ENCODE data around the gene GUCA1A.
A peak's percentile ranks its signal among the peaks of the same experiment; 100 is the strongest.
"Not testable (repeated sequence)": the region's sequence is repeated elsewhere in the genome, so short reads cannot be mapped to it uniquely, and the experiment has no call there.

GUCA1A gene

GRCh38 chr6:42177514-42178364 lies 4.6 kb downstream of the GUCA1A start:
- H3K27ac Mint-ChIP-seq: no peak overlapping the region
- no peaks in the 10 kb centered on the region for H3K9me3 Mint-ChIP-seq
- ATAC-seq (no peak), DNase-seq (peak; percentile 28)
- peaks cover 8% of the 10 kb centered on the region for H3K4me1 Mint-ChIP-seq
- H3K4me3 Mint-ChIP-seq: no peak overlapping the region
- peaks cover 4% of the 10 kb centered on the region for H3K27me3 Mint-ChIP-seq
- H3K36me3 Mint-ChIP-seq (ENCODE audit: low read depth): no peaks in the 10 kb centered on the region

DNA sequence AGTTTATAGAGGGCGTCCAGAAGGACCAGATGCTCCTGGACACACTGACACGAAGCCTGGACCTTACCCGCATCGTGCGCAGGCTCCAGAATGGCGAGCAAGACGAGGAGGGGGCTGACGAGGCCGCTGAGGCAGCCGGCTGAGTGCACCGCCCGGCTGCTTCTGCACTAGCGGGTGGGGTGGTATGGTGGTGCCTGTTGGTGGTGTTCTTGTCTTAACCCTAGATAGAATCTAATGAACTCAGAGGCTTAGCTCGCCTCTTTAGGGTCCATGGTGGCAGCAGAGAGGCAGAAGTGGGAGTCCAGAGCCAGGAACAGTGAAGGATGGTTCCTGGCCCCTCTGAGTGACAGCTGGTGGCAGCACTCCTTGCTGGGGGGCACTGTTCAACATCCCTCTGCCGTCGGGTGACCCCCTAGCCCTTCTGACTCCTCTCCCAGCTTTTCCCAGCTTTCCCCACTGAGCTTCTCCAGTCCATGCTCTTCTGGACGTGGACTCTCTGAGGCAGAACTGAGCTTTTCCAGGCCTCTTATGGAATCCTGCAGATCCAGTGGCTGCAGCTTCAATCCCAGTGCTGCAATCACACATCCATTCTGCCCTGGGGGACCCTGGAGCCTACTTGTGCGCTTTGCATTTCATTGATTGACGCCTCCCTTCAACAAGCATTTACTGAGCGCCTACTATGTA lies 6.2 kb downstream of the GUCA1A start:
- Mint-ChIP-seq H3K9me3 (no peaks in the 10 kb centered on the region), H3K27me3 (peaks cover 4% of the 10 kb centered on the region), H3K4me1 (peaks cover 8% of the 10 kb centered on the region), H3K36me3 (ENCODE audit: low read depth) (no peaks in the 10 kb centered on the region), H3K27ac (no peak overlapping the region), H3K4me3 (no peak overlapping the region)
- ATAC-seq (no peak), DNase-seq (no peak)

GRCh38 chr6:42179945-42180313 lies 6.8 kb downstream of the GUCA1A start:
- Mint-ChIP-seq H3K4me3 (no peak overlapping the region), H3K4me1 (peaks cover 8% of the 10 kb centered on the region), H3K27ac (peak overlapping the region; percentile 44), H3K27me3 (peaks cover 4% of the 10 kb centered on the region), H3K9me3 (no peaks in the 10 kb centered on the region), H3K36me3 (ENCODE audit: low read depth) (no peaks in the 10 kb centered on the region)
- DNase-seq: peak; percentile 31
- ATAC-seq: peak; percentile 90

GRCh38 chr6:42182101-42182500 lies 8.9 kb downstream of the GUCA1A start:
- no peak overlapping the region for H3K27ac Mint-ChIP-seq
- no peaks in the 10 kb centered on the region for H3K9me3 Mint-ChIP-seq
- peaks cover 8% of the 10 kb centered on the region for H3K4me1 Mint-ChIP-seq
- ATAC-seq (no peak), DNase-seq (no peak)
- H3K4me3 Mint-ChIP-seq: no peak overlapping the region
- H3K27me3 Mint-ChIP-seq: peaks cover 4% of the 10 kb centered on the region
- H3K36me3 Mint-ChIP-seq (ENCODE audit: low read depth): no peaks in the 10 kb centered on the region

GRCh38 chr6:42184475-42184874 lies 11.3 kb downstream of the GUCA1A start:
- Mint-ChIP-seq H3K27me3 (peaks cover 1% of the 10 kb centered on the region), H3K4me1 (peaks cover 8% of the 10 kb centered on the region), H3K27ac (no peak overlapping the region), H3K9me3 (no peaks in the 10 kb centered on the region), H3K4me3 (no peak overlapping the region), H3K36me3 (ENCODE audit: low read depth) (no peaks in the 10 kb centered on the region)
- no peak for ATAC-seq
- DNase-seq: no peak

- DNase-seq: no peak
- ATAC-seq: no peak
- H3K27me3 Mint-ChIP-seq: no peaks in the 10 kb centered on the region
- no peak overlapping the region for H3K27ac Mint-ChIP-seq
- H3K36me3 Mint-ChIP-seq (ENCODE audit: low read depth): no peaks in the 10 kb centered on the region
- H3K4me3 Mint-ChIP-seq: no peak overlapping the region
- H3K9me3 Mint-ChIP-seq: no peaks in the 10 kb centered on the region
- no peaks in the 10 kb centered on the region for H3K4me1 Mint-ChIP-seq
Measured at GRCh38 chr6:42185597-42185996, 12.4 kb downstream of the GUCA1A start.

GRCh38 chr6:42188406-42188805 lies 15.2 kb downstream of the GUCA1A start:
- Mint-ChIP-seq H3K9me3 (no peaks in the 10 kb centered on the region), H3K27ac (no peak overlapping the region), H3K4me1 (no peaks in the 10 kb centered on the region), H3K36me3 (ENCODE audit: low read depth) (no peaks in the 10 kb centered on the region), H3K4me3 (no peak overlapping the region), H3K27me3 (no peaks in the 10 kb centered on the region)
- DNase-seq (no peak), ATAC-seq (no peak)

GRCh38 chr6:42190554-42191183 lies 17.5 kb downstream of the GUCA1A start:
- ATAC-seq (no peak), DNase-seq (no peak)
- Mint-ChIP-seq H3K27me3 (no peaks in the 10 kb centered on the region), H3K27ac (no peak overlapping the region), H3K4me1 (no peaks in the 10 kb centered on the region), H3K9me3 (no peaks in the 10 kb centered on the region), H3K36me3 (ENCODE audit: low read depth) (no peaks in the 10 kb centered on the region), H3K4me3 (no peak overlapping the region)

- H3K27ac Mint-ChIP-seq; H3K4me3 Mint-ChIP-seq; DNase-seq; H3K9me3 Mint-ChIP-seq; H3K27me3 Mint-ChIP-seq; H3K36me3 Mint-ChIP-seq (ENCODE audit: low read depth); H3K4me1 Mint-ChIP-seq; ATAC-seq: not testable (repeated sequence)
Measured at GRCh38 chr6:42192385-42192784, 19.2 kb downstream of the GUCA1A start.

GRCh38 chr6:42193491-42193894 lies 20.3 kb downstream of the GUCA1A start:
- DNase-seq: no peak
- no peak overlapping the region for H3K27ac Mint-ChIP-seq
- no peak overlapping the region for H3K4me3 Mint-ChIP-seq
- H3K9me3 Mint-ChIP-seq: no peaks in the 10 kb centered on the region
- no peaks in the 10 kb centered on the region for H3K4me1 Mint-ChIP-seq
- no peaks in the 10 kb centered on the region for H3K36me3 Mint-ChIP-seq (ENCODE audit: low read depth)
- H3K27me3 Mint-ChIP-seq: no peaks in the 10 kb centered on the region
- no peak for ATAC-seq

DNA sequence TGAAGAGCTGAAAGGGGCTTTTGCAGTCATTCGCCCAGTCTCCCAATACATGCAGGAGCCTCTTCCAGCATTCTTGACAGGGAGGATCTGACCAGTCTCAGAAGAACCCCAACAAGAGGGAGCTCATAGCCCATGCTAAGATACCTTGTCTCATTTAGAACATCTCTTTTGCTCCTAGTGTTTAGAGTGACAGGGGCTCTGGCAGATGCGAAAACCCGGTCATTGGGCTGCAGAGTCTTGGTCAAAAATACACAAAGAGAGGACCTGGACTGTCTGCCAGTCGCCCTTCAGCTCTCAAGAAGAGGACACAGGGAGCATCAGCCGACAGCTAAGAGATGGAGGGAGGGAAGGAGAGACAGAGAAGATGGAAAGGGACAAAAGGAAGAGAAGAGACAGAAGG lies 20.9 kb downstream of the GUCA1A start:
- Mint-ChIP-seq H3K36me3 (ENCODE audit: low read depth) (no peaks in the 10 kb centered on the region), H3K4me3 (no peak overlapping the region), H3K4me1 (no peaks in the 10 kb centered on the region), H3K27ac (no peak overlapping the region), H3K9me3 (no peaks in the 10 kb centered on the region), H3K27me3 (no peaks in the 10 kb centered on the region)
- no peak for DNase-seq
- no peak for ATAC-seq

GRCh38 chr6:42195415-42195814 lies 22.3 kb downstream of the GUCA1A start:
- no peaks in the 10 kb centered on the region for H3K9me3 Mint-ChIP-seq
- peaks cover 2% of the 10 kb centered on the region for H3K4me1 Mint-ChIP-seq
- H3K36me3 Mint-ChIP-seq (ENCODE audit: low read depth): peaks cover 8% of the 10 kb centered on the region
- ATAC-seq (no peak), DNase-seq (no peak)
- no peaks in the 10 kb centered on the region for H3K27me3 Mint-ChIP-seq
- H3K27ac Mint-ChIP-seq: no peak overlapping the region
- no peak overlapping the region for H3K4me3 Mint-ChIP-seq

GRCh38 chr6:42197555-42198362 lies 24.6 kb downstream of the GUCA1A start:
- no peak for DNase-seq
- peak; percentile 84 for ATAC-seq
- no peak overlapping the region for H3K27ac Mint-ChIP-seq
- no peaks in the 10 kb centered on the region for H3K27me3 Mint-ChIP-seq
- peaks cover 11% of the 10 kb centered on the region for H3K36me3 Mint-ChIP-seq (ENCODE audit: low read depth)
- H3K9me3 Mint-ChIP-seq: no peaks in the 10 kb centered on the region
- H3K4me3 Mint-ChIP-seq: no peak overlapping the region
- peaks cover 2% of the 10 kb centered on the region for H3K4me1 Mint-ChIP-seq

All from activated naive CD8-positive, alpha-beta T cell treated with anti-CD3 and anti-CD28 coated beads, Interleukin-2, amount 50 U/mL, for 24 hours (primary cell).